GM19193 (cell line): ENCODE results near the gene ZNF423.

Source experiments
- POLR2A ChIP-seq: IDR thresholded peaks from 4 replicates; pipeline ENCODE4 v1.6.1; 2011; ENCODE audit not compliant: insufficient read depth, insufficient read length; ENCODE audit errors: extremely low read depth

Gene ZNF423

GRCh38 chr16:49489686-49490320, 366.1 kb downstream of the ZNF423 start:
- TF ChIP-seq POLR2A, result no peak

- TF ChIP-seq POLR2A, result no peak
Observed at GRCh38 chr16:49488740-49489525, 367.0 kb downstream of the ZNF423 start.

GRCh38 chr16:49488336-49488735, 367.6 kb downstream of the ZNF423 start:
- no peak for TF ChIP-seq POLR2A

- TF ChIP-seq POLR2A, result no peak
Observed at GRCh38 chr16:49487746-49488145, 368.2 kb downstream of the ZNF423 start.

- TF ChIP-seq POLR2A, result no peak
Observed at GRCh38 chr16:49486400-49486799, 369.5 kb downstream of the ZNF423 start.

GRCh38 chr16:49485663-49486062, 370.2 kb downstream of the ZNF423 start:
- TF ChIP-seq POLR2A, result no peak

- TF ChIP-seq POLR2A, result no peak
Observed at GRCh38 chr16:49484936-49485335, 371.0 kb downstream of the ZNF423 start.

GRCh38 chr16:49484451-49484849, 371.5 kb downstream of the ZNF423 start:
- no peak for TF ChIP-seq POLR2A

- TF ChIP-seq POLR2A, result no peak
Observed at GRCh38 chr16:49483651-49484450, 372.1 kb downstream of the ZNF423 start.

- TF ChIP-seq POLR2A, result no peak
Observed at GRCh38 chr16:49483251-49483650, 372.7 kb downstream of the ZNF423 start.

- no peak for TF ChIP-seq POLR2A
Observed at GRCh38 chr16:49482690-49483089, 373.2 kb downstream of the ZNF423 start.

- TF ChIP-seq POLR2A, result no peak
Observed at GRCh38 chr16:49478616-49479015, 377.3 kb downstream of the ZNF423 start.

GRCh38 chr16:49478107-49478506, 377.8 kb downstream of the ZNF423 start:
- no peak for TF ChIP-seq POLR2A

- no peak for TF ChIP-seq POLR2A
Observed at GRCh38 chr16:49477250-49477895, 378.5 kb downstream of the ZNF423 start.

GRCh38 chr16:49474741-49475140, 381.2 kb downstream of the ZNF423 start:
- no peak for TF ChIP-seq POLR2A
